ENCODE results near the gene KRT84.

Gene KRT84

DNA sequence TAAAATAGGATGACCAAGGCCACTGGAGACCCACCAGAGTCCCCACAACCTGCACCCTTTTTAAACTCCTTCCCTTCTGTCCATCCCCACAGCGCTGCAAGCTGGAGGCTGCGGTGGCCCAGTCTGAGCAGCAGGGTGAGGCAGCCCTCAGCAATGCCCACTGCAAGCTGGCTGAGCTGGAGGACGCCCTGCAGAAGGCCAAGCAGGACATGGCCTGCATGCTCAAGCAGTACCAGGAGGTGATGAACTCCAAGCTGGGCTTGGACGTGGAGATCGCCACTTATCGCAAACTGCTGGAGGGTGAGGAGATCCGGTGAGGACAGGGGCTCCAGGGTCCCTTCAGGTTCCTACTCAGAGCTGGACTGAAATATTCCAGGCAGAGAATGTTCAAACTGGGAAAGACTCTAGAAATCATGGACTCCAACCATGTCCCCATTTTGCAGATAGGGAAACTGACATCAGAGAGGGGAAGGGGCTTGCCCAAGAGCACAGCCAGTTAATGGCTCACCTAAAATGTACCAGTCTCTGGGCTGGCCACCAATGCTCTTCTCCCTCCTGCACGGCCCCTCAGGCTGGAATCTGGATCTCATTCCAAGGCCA is 35.3 kb downstream of the KRT84 start:
- TF ChIP-seq, protein P1, sequence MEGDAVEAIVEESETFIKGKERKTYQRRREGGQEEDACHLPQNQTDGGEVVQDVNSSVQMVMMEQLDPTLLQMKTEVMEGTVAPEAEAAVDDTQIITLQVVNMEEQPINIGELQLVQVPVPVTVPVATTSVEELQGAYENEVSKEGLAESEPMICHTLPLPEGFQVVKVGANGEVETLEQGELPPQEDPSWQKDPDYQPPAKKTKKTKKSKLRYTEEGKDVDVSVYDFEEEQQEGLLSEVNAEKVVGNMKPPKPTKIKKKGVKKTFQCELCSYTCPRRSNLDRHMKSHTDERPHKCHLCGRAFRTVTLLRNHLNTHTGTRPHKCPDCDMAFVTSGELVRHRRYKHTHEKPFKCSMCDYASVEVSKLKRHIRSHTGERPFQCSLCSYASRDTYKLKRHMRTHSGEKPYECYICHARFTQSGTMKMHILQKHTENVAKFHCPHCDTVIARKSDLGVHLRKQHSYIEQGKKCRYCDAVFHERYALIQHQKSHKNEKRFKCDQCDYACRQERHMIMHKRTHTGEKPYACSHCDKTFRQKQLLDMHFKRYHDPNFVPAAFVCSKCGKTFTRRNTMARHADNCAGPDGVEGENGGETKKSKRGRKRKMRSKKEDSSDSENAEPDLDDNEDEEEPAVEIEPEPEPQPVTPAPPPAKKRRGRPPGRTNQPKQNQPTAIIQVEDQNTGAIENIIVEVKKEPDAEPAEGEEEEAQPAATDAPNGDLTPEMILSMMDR (IDR thresholded peaks at IDR 0.05): no peak
- Histone ChIP-seq H3K9me3 (ENCODE audit: control insufficient read depth, low read length) (no peaks in the 10 kb centered on the region), H3K79me2 (no peaks in the 10 kb centered on the region), H3K4me3 (ENCODE audit: low read depth, low read length) (no peak overlapping the region), H3K4me2 (ENCODE audit: low read length) (no peak overlapping the region), H2AFZ (no peak overlapping the region), H3K36me3 (ENCODE audit: control insufficient read depth, insufficient read depth, low read length) (no peaks in the 10 kb centered on the region), H3K27me3 (ENCODE audit: control insufficient read depth, insufficient read depth, low read length) (no peaks in the 10 kb centered on the region), H3K27ac (no peak overlapping the region), H3K4me1 (no peaks in the 10 kb centered on the region), H3K9ac (no peak overlapping the region)

DNA sequence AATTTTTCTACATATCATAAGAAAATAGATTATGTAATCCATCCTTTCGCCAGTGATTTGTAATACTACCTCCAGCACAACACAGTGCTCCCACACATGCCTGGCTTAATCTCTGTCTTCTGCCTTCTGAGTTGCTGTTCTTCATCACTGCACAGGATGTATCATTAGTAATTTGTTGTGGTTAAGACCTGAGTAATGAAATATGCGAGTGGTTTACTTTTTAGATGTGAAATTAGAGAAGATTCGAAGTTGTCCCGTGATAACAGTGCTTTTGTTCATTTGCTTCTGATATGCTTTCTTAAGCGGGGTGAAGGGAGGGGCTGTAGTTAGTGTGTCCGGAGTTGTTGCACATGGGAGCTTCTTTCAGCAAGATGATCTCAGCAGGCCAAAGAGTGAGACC is 36.3 kb downstream of the KRT84 start:
- TF ChIP-seq, protein P1 (IDR thresholded peaks at IDR 0.05): no peak

DNA sequence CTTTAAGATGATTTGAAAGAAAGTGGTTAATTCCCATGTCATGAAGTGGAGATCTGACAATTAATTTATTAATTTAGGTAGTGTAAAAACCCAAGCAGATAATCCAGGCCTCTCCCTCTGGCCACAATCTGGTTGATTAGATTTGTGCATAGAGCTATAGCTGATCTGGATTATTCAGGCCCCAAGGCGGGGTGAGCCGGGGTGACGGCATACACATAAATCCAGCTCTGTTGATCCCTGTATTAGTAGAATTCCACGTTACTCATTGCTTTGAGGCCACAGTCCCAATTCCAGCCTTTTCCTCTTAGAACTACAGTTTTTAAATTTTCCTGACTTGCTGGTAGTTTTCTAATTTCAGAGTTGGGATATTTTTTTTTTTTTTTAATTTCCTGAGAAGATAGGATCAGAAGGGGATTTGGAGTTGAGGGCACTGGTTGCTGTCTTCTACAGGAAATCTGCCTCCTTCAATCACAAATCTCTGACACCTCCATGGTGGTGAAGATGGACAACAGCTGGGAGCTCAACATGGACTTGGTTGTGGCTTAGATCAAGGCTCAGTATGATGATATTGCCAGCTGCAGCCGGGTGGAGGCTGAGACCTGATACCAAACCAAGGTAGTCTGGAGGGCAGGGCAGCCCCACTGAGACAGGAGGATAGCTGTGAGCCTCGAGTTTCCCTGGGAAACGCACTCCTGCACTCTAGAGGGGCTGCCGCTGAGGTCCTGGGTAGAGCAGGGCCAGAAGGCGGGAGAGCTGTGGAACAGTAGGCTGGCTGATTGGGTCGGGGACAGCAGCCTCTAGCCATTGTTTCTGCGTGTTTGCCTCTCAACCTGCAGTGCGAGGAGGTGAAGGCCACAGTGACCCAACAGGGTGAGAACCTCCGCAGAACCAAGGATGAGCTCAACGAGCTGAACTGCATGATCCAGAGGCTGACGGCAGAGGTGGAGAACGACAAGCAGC is 37.6 kb downstream of the KRT84 start:
- Histone ChIP-seq H3K9me3 (ENCODE audit: control insufficient read depth, low read length) (no peaks in the 10 kb centered on the region), H3K27me3 (ENCODE audit: control insufficient read depth, insufficient read depth, low read length) (no peaks in the 10 kb centered on the region), H3K9ac (no peak overlapping the region), H3K4me3 (ENCODE audit: low read depth, low read length) (no peak overlapping the region), H2AFZ (no peak overlapping the region), H3K79me2 (no peaks in the 10 kb centered on the region), H3K4me2 (ENCODE audit: low read length) (no peak overlapping the region), H3K27ac (no peak overlapping the region), H3K36me3 (ENCODE audit: control insufficient read depth, insufficient read depth, low read length) (no peaks in the 10 kb centered on the region), H3K4me1 (peaks cover 6% of the 10 kb centered on the region)
- TF ChIP-seq, protein P1 (IDR thresholded peaks at IDR 0.05): no peak

More for the DNA sequence above, 36.3 kb downstream of the KRT84 start:
- Histone ChIP-seq H3K79me2 (no peaks in the 10 kb centered on the region), H3K27me3 (ENCODE audit: control insufficient read depth, insufficient read depth, low read length) (no peaks in the 10 kb centered on the region), H3K4me1 (peaks cover 6% of the 10 kb centered on the region), H3K9me3 (ENCODE audit: control insufficient read depth, low read length) (no peaks in the 10 kb centered on the region), H2AFZ (no peak overlapping the region), H3K27ac (no peak overlapping the region), H3K9ac (no peak overlapping the region), H3K4me3 (ENCODE audit: low read depth, low read length) (no peak overlapping the region), H3K4me2 (ENCODE audit: low read length) (no peak overlapping the region), H3K36me3 (ENCODE audit: control insufficient read depth, insufficient read depth, low read length) (no peaks in the 10 kb centered on the region)

DNA sequence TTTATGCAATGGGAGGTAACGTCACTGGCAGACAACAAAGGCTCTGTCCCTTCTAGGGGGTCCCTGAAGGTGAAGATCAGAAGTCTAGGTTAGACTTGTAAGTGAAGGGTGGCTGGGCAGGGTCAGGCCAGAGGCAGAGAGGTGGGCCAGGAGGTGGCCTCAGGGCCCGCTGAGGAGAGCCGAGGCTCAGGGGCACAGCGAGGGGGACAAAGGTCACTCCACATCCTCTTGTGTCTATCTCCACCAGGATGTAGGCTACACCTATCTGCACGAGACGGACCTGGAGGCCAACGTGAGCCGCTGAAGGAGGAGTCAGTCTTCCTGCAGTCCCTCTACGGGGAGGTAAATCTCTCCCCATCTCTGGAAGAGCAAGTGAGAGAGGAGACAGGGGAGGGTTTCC is 38.4 kb downstream of the KRT84 start:
- no peaks in the 10 kb centered on the region for H3K9me3 ChIP-seq (ENCODE audit: control insufficient read depth, low read length)

More for the DNA sequence above, 38.4 kb downstream of the KRT84 start:
- TF ChIP-seq, protein P1 (IDR thresholded peaks at IDR 0.05): no peak
- Histone ChIP-seq H3K4me3 (ENCODE audit: low read depth, low read length) (no peak overlapping the region), H3K4me2 (ENCODE audit: low read length) (no peak overlapping the region), H2AFZ (no peak overlapping the region), H3K9ac (no peak overlapping the region), H3K36me3 (ENCODE audit: control insufficient read depth, insufficient read depth, low read length) (no peaks in the 10 kb centered on the region), H3K27ac (no peak overlapping the region), H3K4me1 (peaks cover 6% of the 10 kb centered on the region), H3K27me3 (ENCODE audit: control insufficient read depth, insufficient read depth, low read length) (no peaks in the 10 kb centered on the region), H3K79me2 (no peaks in the 10 kb centered on the region)
